ENCODE results near the gene LCN10.

Gene LCN10

DNA sequence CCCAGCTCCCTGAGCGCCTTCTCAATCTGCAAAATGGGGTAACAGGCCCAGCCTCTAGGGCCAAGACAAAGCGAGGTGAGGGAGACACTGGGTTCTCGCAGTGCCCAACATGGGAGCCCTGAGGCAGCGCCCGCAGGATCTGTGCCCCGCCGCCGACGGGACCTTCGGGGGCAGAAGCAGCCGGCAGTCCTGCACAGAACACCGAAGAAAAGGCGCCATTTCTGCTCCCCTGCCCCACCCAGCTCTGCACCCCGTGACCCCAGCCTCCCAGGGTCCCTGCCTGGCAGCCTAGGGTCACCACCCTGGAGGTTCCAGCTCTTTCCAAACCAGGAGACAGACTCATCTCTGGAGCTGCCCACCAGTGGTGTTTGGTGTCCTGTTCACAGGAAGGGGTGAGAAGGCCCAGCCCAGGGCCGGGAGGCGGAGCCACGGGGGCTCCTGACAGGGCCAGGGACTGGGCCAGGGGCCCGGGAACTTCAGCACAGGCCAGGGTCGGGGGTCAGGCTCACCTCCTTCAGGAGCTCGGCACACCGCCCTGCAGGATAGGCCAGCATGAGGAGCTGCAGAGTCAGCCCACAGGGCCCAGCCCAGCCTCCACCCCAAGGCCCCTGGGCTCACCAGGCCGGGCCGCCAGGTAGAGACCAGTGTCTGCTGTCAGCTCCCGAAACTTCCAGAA, 12.0 kb upstream of the LCN10 start:
- no peak for DNase-seq (ENCODE audit: low spot score)

DNA sequence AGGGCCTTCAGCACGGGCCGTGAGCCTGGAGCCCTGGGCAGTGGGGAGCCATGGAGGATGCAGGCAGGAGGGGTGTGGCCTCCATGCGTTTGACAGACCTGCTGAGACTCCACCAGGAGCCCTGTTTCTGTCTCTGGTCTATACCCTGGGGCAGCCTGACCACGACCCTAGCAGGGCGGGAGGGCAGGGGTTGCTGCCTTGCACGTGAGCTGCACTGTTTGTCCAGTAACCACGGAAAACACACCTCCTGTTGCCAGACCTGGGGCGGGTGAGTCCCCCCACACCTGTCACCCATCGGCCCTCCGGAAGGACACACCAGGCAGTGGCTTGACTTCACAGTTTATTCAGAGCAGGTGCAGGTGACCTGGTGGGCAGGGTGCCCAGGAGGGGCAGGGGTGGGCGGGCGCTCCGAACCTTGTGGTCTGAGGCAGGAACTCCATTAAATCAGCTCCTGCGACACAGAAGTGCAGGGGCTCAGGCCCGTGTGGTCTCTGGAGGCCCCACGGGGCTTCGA, 11.4 kb upstream of the LCN10 start:
- no peak for DNase-seq (ENCODE audit: low spot score)

DNA sequence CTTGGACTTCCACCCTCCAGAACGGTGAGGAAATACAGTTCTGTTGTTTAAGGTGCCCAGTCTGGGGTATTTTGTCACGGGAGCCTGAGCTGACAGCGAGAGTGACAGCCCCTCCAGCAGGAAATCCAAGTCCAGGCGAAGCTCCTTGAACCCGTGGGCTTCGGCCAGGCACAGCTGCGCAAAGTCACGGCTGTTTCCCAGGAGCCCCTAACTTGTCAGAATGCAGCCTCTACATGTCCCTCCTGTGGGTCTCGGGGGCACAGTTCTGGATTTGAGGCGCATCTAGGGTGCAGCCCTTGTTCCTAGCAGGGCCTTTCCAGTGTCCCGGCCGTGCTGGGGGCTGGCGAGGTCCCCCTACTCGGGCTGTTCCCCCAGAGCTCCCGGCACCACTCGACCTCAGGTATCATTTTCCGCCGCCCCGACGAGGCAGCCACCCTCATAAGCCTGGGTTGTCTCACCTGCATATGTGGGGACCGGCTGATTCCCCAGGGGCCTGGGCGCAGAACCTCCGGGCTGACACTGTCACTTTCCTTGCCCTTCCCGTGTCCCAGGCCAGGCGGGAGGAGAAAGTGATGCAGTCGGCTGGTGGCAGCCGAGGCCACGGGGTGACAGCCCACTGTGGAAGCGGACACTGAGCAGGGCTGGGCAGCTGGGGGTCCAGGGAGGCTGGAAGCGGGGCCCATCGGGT, 10.8 kb upstream of the LCN10 start:
- no peak for DNase-seq (ENCODE audit: low spot score)

GRCh38 chr9:136751814-136752213, 9.1 kb upstream of the LCN10 start:
- DNase-seq (ENCODE audit: low spot score): no peak

- no peak for DNase-seq (ENCODE audit: low spot score)
Observed at GRCh38 chr9:136751244-136751643, 8.5 kb upstream of the LCN10 start.

DNA sequence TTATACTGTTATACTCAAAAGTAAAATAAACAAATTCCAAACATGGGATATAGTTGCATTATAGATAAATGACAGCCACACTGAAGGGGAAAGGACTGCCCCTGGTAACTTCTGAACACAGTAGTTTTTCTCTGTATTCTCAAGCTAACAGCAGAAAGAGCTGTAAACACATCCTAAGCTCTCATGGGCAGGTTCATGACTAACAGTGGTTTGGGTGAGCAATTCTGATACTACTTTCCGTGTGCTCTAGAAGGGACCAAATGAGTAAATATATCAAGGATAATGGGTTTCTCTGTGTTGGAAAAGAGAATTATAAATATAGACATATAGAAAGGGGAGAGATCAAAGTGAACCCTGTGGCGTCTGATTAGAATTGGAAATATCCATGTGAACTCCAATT, 7.8 kb upstream of the LCN10 start:
- no peak for DNase-seq (ENCODE audit: low spot score)

DNA sequence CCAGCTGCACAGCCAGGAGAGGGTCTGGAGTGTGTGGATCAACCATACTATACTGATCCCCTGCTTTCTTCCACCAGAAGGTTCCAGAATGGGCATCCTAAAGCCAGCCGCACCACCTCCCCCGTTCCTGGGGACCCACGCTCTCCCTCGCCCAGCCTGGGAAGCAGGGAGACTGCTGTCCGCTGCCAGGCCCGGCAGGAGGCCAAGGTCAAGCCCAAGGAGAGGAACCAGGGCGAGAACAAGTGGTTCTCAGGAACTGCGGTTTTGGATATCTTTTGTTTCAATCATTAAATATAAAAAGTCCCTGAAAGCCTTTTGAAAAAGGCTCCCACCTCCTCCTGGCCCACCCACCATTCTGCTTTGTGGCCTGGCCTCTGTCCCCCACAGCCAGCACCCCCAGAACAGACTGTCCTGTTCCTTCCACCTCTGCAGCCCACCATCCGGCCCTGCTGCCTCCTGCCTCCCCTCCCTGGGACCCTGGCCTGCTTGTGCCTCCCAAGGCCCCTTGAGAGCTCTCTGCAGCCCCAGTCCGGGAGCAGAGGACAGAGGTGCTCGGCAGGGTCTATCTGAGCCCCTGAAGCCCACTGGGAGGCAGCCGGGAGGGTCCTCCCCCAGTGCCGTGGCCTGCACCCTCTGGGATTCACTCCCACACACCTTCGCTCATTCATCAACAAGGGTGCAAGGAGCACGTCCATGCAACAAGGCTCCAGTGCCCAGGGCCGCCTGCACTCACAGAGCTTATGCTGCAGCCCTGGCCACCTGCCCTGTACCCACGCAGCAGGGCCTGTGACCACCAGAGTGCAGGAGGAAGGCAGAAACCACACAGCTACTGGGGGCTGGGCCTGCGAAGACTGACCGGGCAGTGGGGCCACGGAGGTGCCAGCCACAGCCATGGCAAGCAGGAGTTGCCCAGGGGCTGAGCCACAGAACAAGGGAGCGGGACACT, 6.2 kb upstream of the LCN10 start:
- no peak for DNase-seq (ENCODE audit: low spot score)

GRCh38 chr9:136748201-136748600, 5.5 kb upstream of the LCN10 start, which contains the start of gene LCN6:
Gene LCN6 (minus strand): TSS chr9:136748525. CDS start chr9:136748483, 42 bp downstream.
- no peak for DNase-seq (ENCODE audit: low spot score)

DNA sequence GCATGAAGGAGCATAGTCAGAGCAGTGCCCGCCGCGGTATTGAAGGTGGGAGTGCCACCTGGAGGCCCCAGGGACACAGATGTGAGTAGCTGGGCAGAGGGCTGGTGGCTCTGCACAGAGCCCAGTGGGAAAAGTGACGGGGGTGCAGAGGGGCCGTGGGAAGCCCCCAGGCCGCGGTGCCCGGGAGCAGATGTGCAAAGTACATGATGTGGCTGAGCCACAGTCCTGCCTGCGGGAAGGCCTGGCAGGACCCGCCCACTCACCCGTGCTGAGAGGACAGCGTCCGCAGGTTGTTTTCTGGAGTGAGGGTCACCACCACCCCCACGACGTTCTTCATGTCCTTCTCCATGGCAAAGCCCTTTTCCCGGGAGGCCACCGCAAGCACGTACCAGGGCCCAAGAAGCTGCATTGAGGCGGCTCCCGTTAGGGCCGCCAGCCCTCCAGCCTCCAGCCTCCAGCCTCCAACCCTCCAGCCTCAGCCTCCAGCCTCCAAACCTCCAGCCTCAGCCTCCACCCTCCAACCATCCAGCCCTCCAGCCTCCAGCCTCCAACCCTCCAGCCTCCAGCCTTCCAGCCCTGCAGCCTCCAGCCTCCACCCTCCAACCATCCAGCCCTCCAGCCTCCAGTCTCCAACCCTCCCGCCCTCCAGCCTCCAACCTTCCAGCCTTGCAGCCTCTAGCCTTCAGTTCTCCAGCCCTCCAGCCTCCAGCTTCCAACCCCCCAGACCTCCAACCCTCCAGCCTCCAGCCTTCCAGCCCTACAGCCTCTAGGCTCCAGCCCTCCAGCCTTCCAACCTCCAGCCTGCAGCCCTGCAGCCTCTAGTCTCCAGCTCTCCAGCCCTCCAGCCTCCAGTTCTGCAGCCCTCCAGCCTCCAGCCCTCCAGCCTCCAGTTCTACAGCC, 4.7 kb upstream of the LCN10 start:
- no peak for DNase-seq (ENCODE audit: low spot score)

GRCh38 chr9:136746621-136747020, 3.9 kb upstream of the LCN10 start:
- no peak for DNase-seq (ENCODE audit: low spot score)

DNA sequence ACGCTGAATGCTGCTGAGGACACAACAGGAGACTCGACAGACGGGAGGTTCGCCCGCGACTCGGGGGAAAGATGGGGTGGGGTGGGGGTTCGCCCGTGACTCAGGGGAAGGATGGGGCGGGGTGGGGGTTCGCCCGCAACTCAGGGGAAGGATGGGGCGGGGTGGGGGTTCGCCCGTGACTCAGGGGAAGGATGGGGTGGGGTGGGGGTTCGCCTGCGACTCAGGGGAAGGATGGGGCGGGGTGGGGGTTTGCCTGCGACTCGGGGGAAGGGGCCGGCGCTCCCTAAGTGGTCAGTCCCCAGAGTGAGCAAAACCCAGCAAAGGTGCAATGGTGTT, 3.4 kb upstream of the LCN10 start:
- no peak for DNase-seq (ENCODE audit: low spot score)

DNA sequence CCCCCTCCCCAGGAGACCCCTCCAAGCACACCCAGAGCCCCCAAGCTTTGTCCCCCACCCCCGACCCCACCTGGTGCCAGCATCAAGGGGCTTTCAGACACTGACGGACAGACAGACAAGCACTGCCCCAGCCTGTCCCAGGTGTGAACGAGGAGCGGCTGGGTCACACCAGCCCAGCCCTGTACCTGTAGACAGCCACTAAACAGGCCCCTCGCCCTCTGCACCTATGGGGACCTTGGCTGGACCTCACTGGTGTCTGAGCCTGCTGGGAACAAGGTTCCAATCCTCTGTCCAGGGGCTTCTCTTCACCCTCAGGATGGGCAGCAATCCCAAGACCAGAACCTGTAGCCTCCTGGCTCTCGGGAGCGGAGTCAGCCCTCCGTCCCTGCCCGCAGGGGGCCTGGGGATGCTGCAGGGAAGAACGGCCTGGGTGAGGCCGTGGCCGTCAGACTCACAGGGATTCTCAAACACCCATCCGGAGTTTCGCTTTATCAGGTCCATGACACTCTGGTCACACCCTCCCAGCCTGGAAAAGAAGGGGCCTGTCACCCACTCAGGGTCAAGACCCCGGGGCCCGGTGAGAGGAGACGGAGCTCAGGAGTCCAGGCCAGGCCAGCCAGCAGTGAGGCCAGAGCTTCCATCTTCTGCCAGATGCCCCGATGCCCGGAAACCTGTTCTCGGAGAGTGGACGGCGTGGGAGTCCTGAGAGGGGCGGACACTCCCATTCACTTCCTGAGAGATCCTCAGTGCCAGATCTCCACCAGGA, 2.8 kb upstream of the LCN10 start:
- no peak for DNase-seq (ENCODE audit: low spot score)

DNA sequence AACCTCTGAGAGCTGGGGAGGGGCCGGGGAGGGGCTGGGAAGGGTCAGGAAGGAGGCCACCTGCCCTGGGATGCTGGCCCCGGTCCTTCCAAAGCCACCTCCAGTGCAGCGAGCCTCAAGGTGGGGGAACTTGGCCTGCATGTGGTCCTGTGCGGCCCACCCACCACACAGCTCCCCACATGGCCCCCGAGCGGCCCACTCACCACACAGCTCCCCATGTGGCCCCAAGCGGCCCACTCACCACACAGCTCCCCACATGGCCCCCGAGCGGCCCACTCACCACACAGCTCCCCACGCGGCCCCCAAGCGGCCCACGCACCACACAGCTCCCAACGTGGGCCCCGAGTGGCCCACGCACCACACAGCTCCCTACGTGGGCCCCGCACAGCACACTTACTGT, 2.0 kb upstream of the LCN10 start:
- no peak for DNase-seq (ENCODE audit: low spot score)

DNA sequence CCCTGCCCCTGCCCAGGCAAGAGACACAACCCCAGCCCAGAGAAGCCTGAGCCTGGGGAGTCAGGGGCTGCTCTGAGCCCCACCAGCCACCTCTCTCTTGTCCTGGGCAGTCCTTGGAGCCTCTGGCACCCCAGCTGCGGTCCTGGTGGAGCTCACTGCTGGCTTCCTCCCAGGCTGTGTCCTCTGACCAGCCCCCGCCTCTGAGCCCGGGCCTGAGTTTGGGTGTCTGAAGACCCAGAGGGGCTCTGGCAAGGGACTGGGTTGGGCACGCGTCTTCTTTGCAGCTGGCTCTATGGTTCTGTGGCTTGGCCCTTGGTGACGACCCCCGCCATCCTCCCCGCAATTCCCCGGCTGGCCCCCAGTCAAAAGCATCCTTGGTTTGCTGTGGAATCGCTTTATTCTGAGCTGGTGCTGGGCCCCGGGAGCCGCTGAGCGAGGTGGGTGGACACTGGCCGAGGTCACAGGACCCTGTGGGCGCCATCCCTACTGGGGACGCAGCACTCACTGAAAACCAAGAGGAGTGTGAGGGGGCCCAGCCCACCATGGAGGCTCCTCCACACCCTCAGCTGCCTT, 985 bp upstream of the LCN10 start:
- DNase-seq (ENCODE audit: low spot score): no peak

GRCh38 chr9:136741883-136742571, 713 bp downstream of the LCN10 start:
- DNase-seq (ENCODE audit: low spot score): no peak

- no peak for DNase-seq (ENCODE audit: low spot score)
Observed at GRCh38 chr9:136740971-136741882, 1.5 kb downstream of the LCN10 start.

DNA sequence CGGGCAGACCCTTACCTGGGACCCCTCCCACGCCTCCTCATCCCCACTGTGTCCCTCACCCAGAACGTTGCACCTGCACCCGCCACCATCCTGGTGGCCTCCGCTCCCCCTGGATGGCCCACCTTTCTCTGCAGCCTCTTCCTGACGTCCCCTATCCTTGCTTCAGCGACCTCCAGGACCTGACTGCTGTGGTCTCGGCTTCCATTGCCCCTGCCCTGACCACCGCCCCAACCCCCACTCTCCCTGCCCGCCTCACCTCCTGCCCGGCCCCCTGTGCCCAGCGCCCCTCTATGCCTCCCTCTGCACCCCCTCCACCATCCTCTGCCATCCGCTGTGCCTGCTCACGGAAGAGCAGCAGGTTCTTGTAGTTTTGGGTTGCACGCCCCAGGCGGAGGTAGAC, 2.2 kb downstream of the LCN10 start:
- no peak for DNase-seq (ENCODE audit: low spot score)

DNA sequence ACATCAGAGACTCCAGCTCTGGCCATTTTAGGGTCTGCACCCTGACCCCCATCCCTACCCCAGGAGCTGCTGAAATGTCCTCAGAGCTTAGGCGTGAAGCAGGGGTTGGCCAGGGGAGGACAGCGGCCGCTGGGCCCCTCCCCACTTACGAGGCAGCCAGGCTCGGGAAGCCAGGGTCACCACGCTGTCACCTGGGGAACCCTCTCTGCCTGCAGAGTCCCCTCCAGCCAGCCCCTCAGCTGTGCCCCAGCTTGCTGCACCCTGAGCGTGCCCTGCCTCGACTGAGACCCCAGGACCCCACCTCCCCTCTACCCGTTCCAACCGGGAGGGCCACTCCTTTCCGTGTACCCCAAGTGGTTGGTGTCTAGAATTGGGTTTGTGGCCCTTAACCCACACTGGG, 2.7 kb downstream of the LCN10 start:
- no peak for DNase-seq (ENCODE audit: low spot score)

DNA sequence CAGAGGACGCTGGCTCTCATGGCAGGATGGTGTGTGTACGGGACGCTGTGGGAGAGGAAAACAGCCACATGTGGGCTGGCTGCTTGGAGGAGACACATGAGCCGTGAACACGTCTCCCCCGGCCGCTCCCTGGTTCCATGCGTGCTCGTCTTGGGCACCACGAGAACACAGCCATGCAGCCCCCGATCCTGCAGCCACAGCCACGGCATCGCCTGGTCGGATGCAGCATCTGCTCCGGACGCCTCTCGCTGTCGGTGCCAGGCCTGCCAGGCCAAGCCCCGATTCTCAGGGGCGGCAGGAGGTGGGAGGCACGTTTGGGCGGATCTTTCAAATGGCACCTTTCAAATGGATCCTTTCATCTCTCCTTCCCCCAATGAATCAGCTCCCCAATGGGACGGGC, 3.2 kb downstream of the LCN10 start:
- DNase-seq (ENCODE audit: low spot score): no peak
